OCI-LY1 (cell line): ENCODE measurements around the gene ANAPC2.

ENCODE experiments used
- H2AFZ ChIP-seq: fragments of 200-600 bp; sonication (generic), shearing (Covaris generic); 2 replicates; pipeline ENCODE4 v1.6.0; 2014; ENCODE audit warnings: antibody characterized with exemption, mild to moderate bottlenecking, low read length
- H3F3A ChIP-seq: fragments of 200-600 bp; sonication (generic), shearing (Covaris generic); 2 replicates; pipeline ENCODE4 v1.6.0; 2014; ENCODE audit warnings: mild to moderate bottlenecking, antibody characterized with exemption, low read length, moderate library complexity; ENCODE audit not compliant: insufficient read depth
- H3K27ac ChIP-seq: fragments of 200-600 bp; sonication (generic); 2 replicates; pipeline ENCODE4 v1.5.1; 2014; ENCODE audit warnings: low read length, mixed run types, mild to moderate bottlenecking, low read depth; ENCODE audit not compliant: poor library complexity, severe bottlenecking
- H3K27me3 ChIP-seq: fragments of 200-600 bp; sonication (generic); 2 replicates; pipeline ENCODE4 v1.6.0; 2014; ENCODE audit warnings: antibody characterized with exemption, mild to moderate bottlenecking, low read length, moderate library complexity; ENCODE audit not compliant: insufficient read depth
- H3K36me3 ChIP-seq: fragments of 200-600 bp; sonication (generic); 2 replicates; pipeline ENCODE4 v1.6.1; 2014; ENCODE audit warnings: mild to moderate bottlenecking, antibody characterized with exemption, low read length, moderate library complexity, mixed read lengths; ENCODE audit not compliant: insufficient read depth
- H3K4me1 ChIP-seq: fragments of 200-600 bp; sonication (generic); 2 replicates; pipeline ENCODE4 v1.5.1; 2014; ENCODE audit warnings: mild to moderate bottlenecking, low read length, moderate library complexity; ENCODE audit not compliant: insufficient read depth, severe bottlenecking
- H3K4me2 ChIP-seq: fragments of 200-600 bp; sonication (generic), shearing (Covaris generic); 2 replicates; pipeline ENCODE4 v1.6.1; 2014; ENCODE audit warnings: low read length
- H3K4me3 ChIP-seq: fragments of 200-600 bp; sonication (generic); 2 replicates; pipeline ENCODE4 v1.5.1; 2014; ENCODE audit warnings: low read length, low read depth, mild to moderate bottlenecking, mixed read lengths; ENCODE audit not compliant: poor library complexity, severe bottlenecking
- H3K79me2 ChIP-seq: fragments of 200-600 bp; shearing (Covaris generic); 2 replicates; pipeline ENCODE4 v1.6.1; 2016; ENCODE audit warnings: mixed run types, low read length, mixed read lengths; ENCODE audit not compliant: insufficient read depth
- H3K9ac ChIP-seq: fragments of 200-600 bp; sonication (generic), shearing (Covaris generic); 2 replicates; pipeline ENCODE4 v1.6.1; 2014; ENCODE audit warnings: mild to moderate bottlenecking, low read length, mixed read lengths
- H3K9me2 ChIP-seq: fragments of 200-600 bp; sonication (generic), shearing (Covaris generic); 2 replicates; pipeline ENCODE4 v1.6.1; 2014; ENCODE audit warnings: low read depth, mild to moderate bottlenecking, low read length, mixed read lengths
- H3K9me3 ChIP-seq: fragments of 200-600 bp; shearing (Covaris generic); 2 replicates; pipeline ENCODE4 v1.6.1; 2014; ENCODE audit warnings: low read length, mixed read lengths
- H4K20me1 ChIP-seq: fragments of 200-600 bp; sonication (generic), shearing (Covaris generic); 2 replicates; pipeline ENCODE4 v1.6.0; 2016; ENCODE audit warnings: mild to moderate bottlenecking, low read length; ENCODE audit not compliant: insufficient read depth
- CTCF ChIP-seq: fragments of 200-600 bp; sonication (generic), shearing (Covaris generic); IDR thresholded peaks from 2 replicates; pipeline ENCODE4 v1.5.1; 2017; ENCODE audit warnings: mild to moderate bottlenecking, antibody characterized with exemption, low read length, moderate library complexity, mixed read lengths
- EZH2 ChIP-seq: fragments of 200-600 bp; sonication (generic), shearing (Covaris generic); IDR thresholded peaks from 2 replicates; pipeline ENCODE4 v1.8.0; 2017; ENCODE audit warnings: borderline replicate concordance, mixed run types, mild to moderate bottlenecking, antibody characterized with exemption, low read length, moderate library complexity, mixed read lengths

Gene ANAPC2

GRCh38 chr9:137225699-137226331 is 37.5 kb upstream of the ANAPC2 start:
- Histone ChIP-seq H3K27ac (no peak overlapping the region), H3K4me2 (no peak overlapping the region)

DNA sequence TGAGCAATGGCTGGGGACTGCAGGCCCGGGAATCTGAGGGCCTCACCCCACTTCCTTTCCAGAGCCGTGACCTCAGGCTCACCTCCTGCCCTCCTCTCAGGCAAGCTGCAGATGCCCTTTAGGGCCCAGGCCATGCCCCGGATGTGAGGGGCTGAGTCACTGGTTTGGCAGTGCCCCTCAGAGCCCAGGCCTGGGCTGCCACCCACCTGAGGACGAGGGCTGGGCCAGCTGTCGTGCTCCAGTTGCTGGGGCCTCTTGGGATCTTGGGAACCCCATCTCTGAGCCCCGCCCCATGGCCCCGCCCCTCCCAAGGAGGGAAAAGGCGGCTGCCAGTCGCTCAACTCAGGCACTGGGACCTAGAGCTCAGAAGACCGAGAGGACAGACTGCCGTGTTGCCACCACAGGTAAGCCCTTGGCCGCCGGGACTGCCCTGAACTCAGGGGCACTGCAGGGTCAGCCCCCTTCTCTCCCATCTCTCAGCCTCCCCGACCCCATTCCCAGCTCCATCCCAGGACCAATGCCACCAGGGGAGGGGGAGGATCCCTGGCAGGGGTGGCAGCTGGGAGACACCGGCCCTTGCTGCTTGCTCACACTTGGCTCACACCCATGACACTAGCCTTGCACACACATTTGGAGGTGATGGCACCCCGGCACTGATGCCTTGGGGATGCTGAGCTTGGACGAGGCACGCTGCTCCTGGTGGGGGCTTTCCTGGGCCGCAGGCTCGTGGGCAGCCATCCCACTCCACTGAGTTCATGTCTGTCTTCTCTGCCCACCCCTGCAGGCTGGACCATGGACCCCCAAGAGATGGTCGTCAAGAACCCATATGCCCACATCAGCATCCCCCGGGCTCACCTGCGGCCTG is 36.7 kb upstream of the ANAPC2 start, which contains the start of gene CYSRT1:
Gene CYSRT1 (plus strand): TSS at position 345 of the 865 bp plus-strand sequence. CDS start 448 bp downstream, at position 793.
- Histone ChIP-seq H3K4me3 (peak within 1 kb of the TSS; percentile 81), H3K9ac (peak within 1 kb of the TSS; percentile 91), H3K9me2 (no peaks in the 10 kb centered on the region), H3K9me3 (no peaks in the 10 kb centered on the region), H4K20me1 (no peaks in the 10 kb centered on the region), H3K4me1 (peaks cover 17% of the 10 kb centered on the region), H3K79me2 (no peaks in the 10 kb centered on the region), H3K27me3 (peaks cover 3% of the 10 kb centered on the region; the same call in 1 of the 2 replicates), H3K4me2 (peak within 1 kb of the TSS; percentile 84), H3F3A (no peaks in the 10 kb centered on the region), H2AFZ (no peak within 1 kb of the TSS), H3K36me3 (no peaks in the 10 kb centered on the region), H3K27ac (no peak within 1 kb of the TSS)
- TF ChIP-seq EZH2 (no peak), CTCF (no peak)

More at GRCh38 chr9:137225699-137226331, 37.5 kb upstream of the ANAPC2 start:
- Histone ChIP-seq H3K9me2 (no peaks in the 10 kb centered on the region), H3K9ac (no peak overlapping the region), H3K9me3 (no peaks in the 10 kb centered on the region), H3K36me3 (no peaks in the 10 kb centered on the region), H3K4me1 (peaks cover 17% of the 10 kb centered on the region), H3K79me2 (no peaks in the 10 kb centered on the region), H2AFZ (no peak overlapping the region), H3F3A (no peaks in the 10 kb centered on the region), H3K4me3 (no peak overlapping the region), H4K20me1 (no peaks in the 10 kb centered on the region), H3K27me3 (peaks cover 9% of the 10 kb centered on the region; the same call in 1 of the 2 replicates)
- TF ChIP-seq EZH2 (no peak), CTCF (no peak)

DNA sequence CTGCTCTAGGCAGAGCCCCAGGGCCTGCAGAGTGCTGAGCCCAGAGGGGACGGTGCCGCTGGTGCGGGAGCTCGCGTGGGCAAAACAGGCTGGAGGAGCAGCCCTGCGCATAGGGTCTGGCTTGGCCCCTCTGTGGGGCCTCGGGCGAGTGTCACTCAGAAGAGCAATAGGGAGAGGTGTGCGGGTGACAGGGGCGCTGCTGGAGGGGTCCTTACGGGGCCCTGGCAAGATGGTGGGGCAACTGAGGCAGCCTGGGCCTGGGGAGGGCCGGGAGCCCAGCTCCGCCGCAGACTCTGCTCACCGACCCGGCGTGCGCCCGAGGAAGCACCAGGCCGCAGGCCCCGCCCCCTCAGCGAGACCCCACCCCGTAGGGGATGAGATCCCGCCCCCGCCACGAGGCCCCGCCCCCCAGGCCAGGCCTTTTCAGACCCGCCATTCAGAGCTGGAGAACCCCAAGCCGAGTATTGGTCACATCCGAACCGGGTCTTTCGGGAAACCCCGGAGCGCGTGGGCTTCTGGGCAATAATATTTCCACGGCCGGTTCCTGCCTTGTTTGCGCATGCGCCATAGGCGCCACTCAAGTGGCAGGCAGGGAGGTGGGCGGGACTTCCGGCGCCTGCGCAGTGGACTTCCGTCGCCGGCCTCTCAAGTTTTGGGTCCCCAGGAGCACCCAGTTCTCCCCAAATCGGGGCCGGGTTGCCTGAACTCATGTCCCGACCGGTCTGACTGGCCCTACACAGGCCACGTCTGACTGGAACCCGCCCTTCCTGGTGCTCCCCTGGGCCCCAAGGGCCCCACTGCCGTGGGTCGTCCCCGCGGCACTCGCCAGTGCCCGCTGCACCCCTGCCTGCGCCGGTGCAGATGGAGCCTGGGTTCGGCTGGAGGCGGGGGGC is 35.0 kb upstream of the ANAPC2 start:
- Histone ChIP-seq H2AFZ (no peak overlapping the region), H3K9ac (peak overlapping the region; percentile 91), H3K36me3 (peaks cover 6% of the 10 kb centered on the region; the same call in 1 of the 2 replicates), H3K27ac (no peak overlapping the region), H3F3A (no peaks in the 10 kb centered on the region), H3K27me3 (peaks cover 2% of the 10 kb centered on the region; the same call in 1 of the 2 replicates), H3K4me2 (peak overlapping the region; percentile 84), H4K20me1 (no peaks in the 10 kb centered on the region), H3K9me2 (no peaks in the 10 kb centered on the region), H3K4me3 (peak overlapping the region; percentile 81), H3K9me3 (no peaks in the 10 kb centered on the region), H3K4me1 (peaks cover 17% of the 10 kb centered on the region), H3K79me2 (no peaks in the 10 kb centered on the region)
- no peak for TF ChIP-seq EZH2
- no peak for TF ChIP-seq CTCF
